ENCODE results near the gene STX11.

DNA sequence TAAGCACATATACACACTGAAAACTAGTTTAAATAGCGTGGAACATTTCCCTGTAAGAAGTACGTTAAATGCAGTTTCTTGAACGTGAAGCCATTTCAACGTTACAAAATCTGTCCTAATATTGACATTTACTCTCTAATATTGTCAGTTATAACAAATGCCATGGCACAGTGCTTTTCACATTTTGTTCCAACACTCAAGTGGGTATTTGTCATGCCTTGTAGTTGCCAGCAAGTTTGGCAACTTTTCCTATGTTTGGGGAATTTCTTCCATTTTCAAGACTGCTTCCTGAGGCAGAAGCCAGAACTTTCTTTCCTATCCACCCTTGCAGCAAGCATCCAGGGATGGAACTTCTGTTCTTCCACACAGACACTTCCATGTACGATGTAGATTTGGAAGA, 63.0 kb downstream of the STX11 start:
- TF ChIP-seq, protein P1, sequence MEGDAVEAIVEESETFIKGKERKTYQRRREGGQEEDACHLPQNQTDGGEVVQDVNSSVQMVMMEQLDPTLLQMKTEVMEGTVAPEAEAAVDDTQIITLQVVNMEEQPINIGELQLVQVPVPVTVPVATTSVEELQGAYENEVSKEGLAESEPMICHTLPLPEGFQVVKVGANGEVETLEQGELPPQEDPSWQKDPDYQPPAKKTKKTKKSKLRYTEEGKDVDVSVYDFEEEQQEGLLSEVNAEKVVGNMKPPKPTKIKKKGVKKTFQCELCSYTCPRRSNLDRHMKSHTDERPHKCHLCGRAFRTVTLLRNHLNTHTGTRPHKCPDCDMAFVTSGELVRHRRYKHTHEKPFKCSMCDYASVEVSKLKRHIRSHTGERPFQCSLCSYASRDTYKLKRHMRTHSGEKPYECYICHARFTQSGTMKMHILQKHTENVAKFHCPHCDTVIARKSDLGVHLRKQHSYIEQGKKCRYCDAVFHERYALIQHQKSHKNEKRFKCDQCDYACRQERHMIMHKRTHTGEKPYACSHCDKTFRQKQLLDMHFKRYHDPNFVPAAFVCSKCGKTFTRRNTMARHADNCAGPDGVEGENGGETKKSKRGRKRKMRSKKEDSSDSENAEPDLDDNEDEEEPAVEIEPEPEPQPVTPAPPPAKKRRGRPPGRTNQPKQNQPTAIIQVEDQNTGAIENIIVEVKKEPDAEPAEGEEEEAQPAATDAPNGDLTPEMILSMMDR (IDR thresholded peaks at IDR 0.05) = no peak
- TF ChIP-seq, protein P2, sequence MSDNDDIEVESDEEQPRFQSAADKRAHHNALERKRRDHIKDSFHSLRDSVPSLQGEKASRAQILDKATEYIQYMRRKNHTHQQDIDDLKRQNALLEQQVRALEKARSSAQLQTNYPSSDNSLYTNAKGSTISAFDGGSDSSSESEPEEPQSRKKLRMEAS (CRISPR knock-in tag; IDR thresholded peaks at IDR 0.05) = no peak
- no peak for TF ChIP-seq ETV6 (CRISPR knock-in tag; IDR thresholded peaks at IDR 0.05)
- TF ChIP-seq ZNF138 (CRISPR knock-in tag; conservative IDR thresholded peaks at IDR 0.05) = no peak
- no peak for TF ChIP-seq GABPB1 (CRISPR knock-in tag; IDR thresholded peaks at IDR 0.05)
- no peak for TF ChIP-seq CREB1 (CRISPR knock-in tag; IDR thresholded peaks at IDR 0.05)
- no peak for TF ChIP-seq FOXJ3 (CRISPR knock-in tag; IDR thresholded peaks at IDR 0.05; ENCODE audit: borderline replicate concordance)
- TF ChIP-seq ZNF219 (CRISPR knock-in tag; IDR thresholded peaks at IDR 0.05; ENCODE audit: borderline replicate concordance) = no peak
- TF ChIP-seq SMAD4 (CRISPR knock-in tag; IDR thresholded peaks at IDR 0.05) = no peak
- TF ChIP-seq ZNF416 (CRISPR knock-in tag; IDR thresholded peaks at IDR 0.05) = no peak
- TF ChIP-seq NR2C2 (CRISPR knock-in tag; IDR thresholded peaks at IDR 0.05) = no peak
- TF ChIP-seq SMAD3 (CRISPR knock-in tag; IDR thresholded peaks at IDR 0.05; ENCODE audit: borderline replicate concordance) = no peak
- TF ChIP-seq IRF1 (CRISPR knock-in tag; IDR thresholded peaks at IDR 0.05) = no peak
- TF ChIP-seq ZNF121 (CRISPR knock-in tag; IDR thresholded peaks at IDR 0.05) = no peak
